Kidney (tissue), 14 donors: ENCODE results near the gene TRIM7. TPM values are rescaled to one million over a fixed set of nuclear protein-coding genes. Genes with fewer than 3 reads are reported as not detected.

Source experiments
- DNase-seq, 5 donors: peaks; one replicate each; pipeline ENCODE4 v3.0.0-alpha.2; 2013 to 2020
- FAIRE-seq: peaks from 2 replicates; lab custom pipeline; 2012; peaks lifted over from hg19 to GRCh38; lab: Jason Lieb, UNC
- H3K27ac ChIP-seq, 2 donors: one replicate each; pipeline ENCODE4 v1.7.0; 2013; ENCODE audit warnings: low read depth in 2 of 2, low read length in 2 of 2, inconsistent platforms in 1 of 2
- H3K27me3 ChIP-seq: one replicate; pipeline ENCODE4 v1.7.1; 2013; ENCODE audit warnings: low read length, inconsistent platforms; ENCODE audit not compliant: control insufficient read depth, insufficient read depth
- H3K36me3 ChIP-seq, 3 donors: one replicate each; pipeline versions ENCODE4 v1.7.0 to v1.7.1; 2013; ENCODE audit warnings: low read length in 3 of 3, control low read depth in 1 of 3, inconsistent platforms in 1 of 3; ENCODE audit not compliant: insufficient read depth in 3 of 3, control insufficient read depth in 2 of 3
- H3K4me1 ChIP-seq, 3 donors: one replicate each; pipeline versions ENCODE4 v1.7.0 to v1.7.1; 2013; ENCODE audit warnings: low read length in 3 of 3, inconsistent platforms in 1 of 3, low read depth in 1 of 3; ENCODE audit not compliant: control insufficient read depth in 2 of 3, insufficient read depth in 2 of 3
- H3K4me3 ChIP-seq, 3 donors: one replicate each; pipeline versions ENCODE4 v1.7.0 to v1.8.1; 2013; ENCODE audit warnings: low read length in 3 of 3, control low read depth in 1 of 3, inconsistent platforms in 1 of 3
- H3K9ac ChIP-seq, 3 donors: one replicate each; pipeline versions ENCODE4 v1.7.0 to v1.7.1; 2013; ENCODE audit warnings: low read length in 3 of 3, control low read depth in 1 of 3, inconsistent platforms in 1 of 3
- H3K9me3 ChIP-seq, 3 donors: one replicate each; pipeline versions ENCODE4 v1.7.0 to v1.7.1; 2013; ENCODE audit warnings: low read length in 3 of 3, control low read depth in 1 of 3, inconsistent platforms in 1 of 3; ENCODE audit not compliant: control insufficient read depth in 2 of 3, insufficient read depth in 1 of 3
- intact Hi-C: fragments of 100-400 bp; cut with DNase I; formaldehyde crosslinking; loops from one replicate; pipeline ENCODE4 v1.11.1; 2022
- polyA plus RNA-seq: library from polyadenylated mRNA; stranded (reverse); fragments of 350-450 nt; fragmentation: Illumina TruSeq; extraction: RNeasy Lipid Tissue Mini Kit (QIAGEN cat#74804); gene quantifications from one replicate; pipeline ENCODE4 v1.2.3, GENCODE V29; 2014; ENCODE audit warnings: low read depth, low replicate concordance; ENCODE audit not compliant: insufficient read depth
- total RNA-seq: library from RNA; stranded (reverse); fragmentation: NEBNext Ultra II Directional; extraction: Animal tissue kit (Norgen Biotek cat#: 25700); gene quantifications from one replicate; pipeline ENCODE4 v1.2.1, GENCODE V29; 2021
- TF ChIP-seq, protein P1 (sequence below): IDR thresholded peaks from 3 replicates; pipeline ENCODE4 v1.5.1; 2012; ENCODE audit warnings: mild to moderate bottlenecking, moderate library complexity, borderline replicate concordance; ENCODE audit not compliant: insufficient read depth; ENCODE audit errors: extremely low read depth
- donor health status: control.
- donor health status: control.
- donor health status: control.
- donor health status: control.
- donor health status: control.
- donor health status: DM: yes; HTN: yes; CAD: no.
- donor health status: Normal renal cell carcinoma (clear cell type).

The TRIM7 gene
- total and polyA plus RNA-seq, 2 donors from 2014 or later, result 5.7 to 6.3 TPM

DNA sequence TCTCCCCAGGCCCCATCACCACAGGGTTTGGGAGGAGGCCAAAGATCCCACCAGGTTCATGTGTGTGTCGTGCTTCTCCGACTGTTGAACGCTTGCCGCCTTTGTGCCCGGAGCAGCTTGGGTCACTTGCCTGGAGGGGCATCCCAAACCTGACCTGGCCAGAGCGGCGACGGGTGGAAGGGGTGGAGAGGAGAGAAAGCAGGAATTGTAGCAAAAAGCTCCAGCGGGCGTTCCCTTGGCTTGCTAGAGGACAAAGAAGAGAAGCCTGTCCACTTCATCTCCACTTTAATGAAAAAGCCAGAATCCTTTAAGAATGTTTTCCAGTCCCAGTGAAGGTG, 15.2 kb upstream of the TRIM7 start:
- no peak overlapping the region for H3K4me3 ChIP-seq
- FAIRE-seq (no peak), DNase-seq (no peak)
- H3K27me3 ChIP-seq, result peaks cover 3% of the 10 kb centered on the region
- H3K9me3 ChIP-seq, result no peaks in the 10 kb centered on the region
- H3K36me3 ChIP-seq, result no peaks in the 10 kb centered on the region
- no peak overlapping the region for H3K9ac ChIP-seq
- peaks cover 0 to 17% (median 13%) of the 10 kb centered on the region in 3 donors for H3K4me1 ChIP-seq
- TF ChIP-seq, protein P1, sequence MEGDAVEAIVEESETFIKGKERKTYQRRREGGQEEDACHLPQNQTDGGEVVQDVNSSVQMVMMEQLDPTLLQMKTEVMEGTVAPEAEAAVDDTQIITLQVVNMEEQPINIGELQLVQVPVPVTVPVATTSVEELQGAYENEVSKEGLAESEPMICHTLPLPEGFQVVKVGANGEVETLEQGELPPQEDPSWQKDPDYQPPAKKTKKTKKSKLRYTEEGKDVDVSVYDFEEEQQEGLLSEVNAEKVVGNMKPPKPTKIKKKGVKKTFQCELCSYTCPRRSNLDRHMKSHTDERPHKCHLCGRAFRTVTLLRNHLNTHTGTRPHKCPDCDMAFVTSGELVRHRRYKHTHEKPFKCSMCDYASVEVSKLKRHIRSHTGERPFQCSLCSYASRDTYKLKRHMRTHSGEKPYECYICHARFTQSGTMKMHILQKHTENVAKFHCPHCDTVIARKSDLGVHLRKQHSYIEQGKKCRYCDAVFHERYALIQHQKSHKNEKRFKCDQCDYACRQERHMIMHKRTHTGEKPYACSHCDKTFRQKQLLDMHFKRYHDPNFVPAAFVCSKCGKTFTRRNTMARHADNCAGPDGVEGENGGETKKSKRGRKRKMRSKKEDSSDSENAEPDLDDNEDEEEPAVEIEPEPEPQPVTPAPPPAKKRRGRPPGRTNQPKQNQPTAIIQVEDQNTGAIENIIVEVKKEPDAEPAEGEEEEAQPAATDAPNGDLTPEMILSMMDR, result no peak
- intact Hi-C loops, result no loop called here
- no peak overlapping the region for H3K27ac ChIP-seq

DNA sequence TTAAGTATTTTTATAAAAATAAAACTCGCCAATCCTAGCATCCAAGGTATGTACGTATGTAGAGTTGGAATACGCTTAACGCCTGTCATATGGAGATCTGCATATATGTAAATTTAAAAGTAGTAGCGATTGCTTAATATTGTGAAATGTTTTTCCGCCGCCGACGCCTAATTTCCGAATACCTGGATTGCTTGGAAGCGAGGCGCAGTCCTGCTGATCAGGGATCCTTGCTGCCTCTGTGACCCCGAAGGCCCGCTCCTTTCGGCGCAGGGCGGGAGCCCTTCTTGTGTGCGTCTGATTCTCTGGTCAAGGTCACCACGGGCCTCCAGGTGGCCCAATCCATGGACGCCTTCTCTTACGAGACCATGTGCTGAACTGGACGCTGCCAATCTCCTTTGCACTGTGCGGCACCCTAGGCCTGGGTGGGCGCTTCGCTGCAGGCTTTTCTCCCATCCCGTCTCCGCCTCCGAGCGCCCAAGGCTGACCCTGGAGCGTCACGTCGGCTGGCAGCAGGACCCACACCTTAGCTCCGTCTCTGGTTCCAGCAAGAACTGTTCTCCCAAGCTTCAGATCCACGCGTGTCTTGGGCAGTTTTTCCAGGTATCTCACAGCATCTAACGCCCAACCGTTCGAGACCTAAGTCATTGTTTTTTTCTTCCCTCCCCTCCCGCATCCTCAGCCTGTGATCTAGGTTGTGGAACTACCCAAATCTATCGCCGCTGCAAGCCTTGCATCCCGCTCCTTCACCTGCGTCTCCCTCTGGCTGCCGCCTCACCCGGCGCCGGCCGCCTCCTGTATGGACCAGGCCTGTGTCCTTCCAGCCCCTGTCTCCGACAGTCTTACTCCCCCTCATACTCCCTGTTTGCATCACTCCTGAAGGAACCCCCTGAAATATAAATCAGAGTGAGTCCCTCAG, 14.5 kb upstream of the TRIM7 start:
- FAIRE-seq, result no peak
- Histone ChIP-seq H3K9ac (no peak overlapping the region), H3K9me3 (no peaks in the 10 kb centered on the region), H3K27ac (no peak overlapping the region), H3K4me1 (peaks cover 0 to 17% (median 11%) of the 10 kb centered on the region in 3 donors), H3K36me3 (no peaks in the 10 kb centered on the region), H3K4me3 (no peak overlapping the region), H3K27me3 (peaks cover 3% of the 10 kb centered on the region)
- intact Hi-C loops, result no loop called here
- TF ChIP-seq, protein P1, result no peak
- DNase-seq, result no peak

DNA sequence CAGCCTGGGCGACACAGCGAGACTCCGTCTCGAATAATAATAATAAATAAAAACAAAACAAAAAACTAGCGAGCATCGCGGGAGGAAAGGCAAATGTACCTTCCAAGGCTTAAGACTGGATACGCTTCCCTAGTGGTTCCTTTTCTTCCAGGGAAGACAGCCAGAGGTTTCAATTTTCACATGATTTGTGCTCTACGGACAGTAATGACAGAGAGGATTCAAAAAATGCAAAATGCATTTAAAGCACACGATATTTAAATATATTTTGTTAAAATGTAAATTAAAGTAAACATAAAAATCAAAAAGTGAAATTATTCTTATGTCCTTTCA, 13.8 kb upstream of the TRIM7 start:
- H3K27ac ChIP-seq, result no peak overlapping the region
- FAIRE-seq, result no peak

More for the DNA sequence above, 13.8 kb upstream of the TRIM7 start:
- TF ChIP-seq, protein P1, result no peak
- H3K4me1 ChIP-seq, result peaks cover 0 to 12% (median 9%) of the 10 kb centered on the region in 3 donors
- H3K9ac ChIP-seq, result no peak overlapping the region
- no peaks in the 10 kb centered on the region for H3K36me3 ChIP-seq
- intact Hi-C loops, result no loop called here
- H3K4me3 ChIP-seq, result peak overlapping the region in 2 of 3 donors; percentile 28 to 59
- no peak for DNase-seq
- peaks cover 3% of the 10 kb centered on the region for H3K27me3 ChIP-seq
- no peaks in the 10 kb centered on the region for H3K9me3 ChIP-seq
